Neural progenitor cell (in vitro differentiated cells): ENCODE measurements around the gene NEURL1. TPM values are rescaled to one million over a fixed set of nuclear protein-coding genes. Genes with fewer than 3 reads are reported as not detected.

ENCODE experiments used
- DNase-seq: peaks from one replicate; pipeline ENCODE4 v3.0.0-alpha.2; 2016; ENCODE audit warnings: low spot score
- H2AFZ ChIP-seq: fragments of 200-600 bp; sonication (generic); replicated peaks from 2 replicates; pipeline ENCODE4 v1.6.1; 2016; ENCODE audit warnings: antibody characterized with exemption
- H3F3A ChIP-seq: fragments of 200-600 bp; sonication (generic); 2 replicates; pipeline ENCODE4 v1.6.1; 2016; ENCODE audit warnings: antibody characterized with exemption, low read depth
- H3K27ac ChIP-seq: fragments of 200-600 bp; sonication (generic); 2 replicates; pipeline ENCODE4 v1.5.1; 2016; ENCODE audit warnings: mild to moderate bottlenecking
- H3K27me3 ChIP-seq: fragments of 200-600 bp; sonication (generic); 2 replicates; pipeline ENCODE4 v1.6.1; 2016; ENCODE audit warnings: mild to moderate bottlenecking, moderate library complexity
- H3K36me3 ChIP-seq: fragments of 200-600 bp; sonication (generic); 2 replicates; pipeline ENCODE4 v1.5.1; 2016
- H3K4me1 ChIP-seq: fragments of 200-600 bp; sonication (generic); 2 replicates; pipeline ENCODE4 v1.6.1; 2016; ENCODE audit warnings: mixed run types
- H3K4me2 ChIP-seq: fragments of 200-600 bp; sonication (generic); 2 replicates; pipeline ENCODE4 v1.6.1; 2016
- H3K4me3 ChIP-seq: fragments of 200-600 bp; sonication (generic); 2 replicates; pipeline ENCODE4 v1.5.1; 2016
- H3K79me2 ChIP-seq: fragments of 200-600 bp; sonication (generic); 2 replicates; pipeline ENCODE4 v1.6.1; 2016; ENCODE audit warnings: low read depth
- H3K9ac ChIP-seq: fragments of 200-600 bp; sonication (generic); 2 replicates; pipeline ENCODE4 v1.6.1; 2016
- H3K9me3 ChIP-seq: fragments of 200-600 bp; sonication (generic); 2 replicates; pipeline ENCODE4 v1.5.1; 2016; ENCODE audit warnings: low read depth
- H4K20me1 ChIP-seq: fragments of 200-600 bp; sonication (generic); 2 replicates; pipeline ENCODE4 v1.6.1; 2016; ENCODE audit warnings: low read depth
- H3K27ac Mint-ChIP-seq: 3 replicates; pipeline ENCODE4 v1.8.0; 2021; ENCODE audit warnings: mixed read lengths
- H3K27me3 Mint-ChIP-seq: 2 replicates; pipeline ENCODE4 v1.8.0; 2022; ENCODE audit warnings: low read depth, mild to moderate bottlenecking, inconsistent platforms, moderate library complexity, mixed read lengths; ENCODE audit not compliant: insufficient read depth
- H3K36me3 Mint-ChIP-seq: 3 replicates; pipeline ENCODE4 v1.8.0; 2021; ENCODE audit warnings: mixed read lengths
- H3K4me1 Mint-ChIP-seq: 3 replicates; pipeline ENCODE4 v1.8.0; 2021; ENCODE audit warnings: mixed read lengths
- H3K4me3 Mint-ChIP-seq: 3 replicates; pipeline ENCODE4 v1.8.0; 2021; ENCODE audit warnings: mild to moderate bottlenecking, moderate library complexity, mixed read lengths
- H3K9me3 Mint-ChIP-seq: 3 replicates; pipeline ENCODE4 v1.8.0; 2020; ENCODE audit warnings: mixed read lengths
- EZH2 ChIP-seq: fragments of 200-600 bp; sonication (generic); IDR thresholded peaks from 2 replicates; pipeline ENCODE4 v1.6.1; 2017; ENCODE audit warnings: antibody characterized with exemption, mild to moderate bottlenecking, moderate library complexity
- EZH2phosphoT487 ChIP-seq: fragments of 200-600 bp; sonication (generic); IDR thresholded peaks from 2 replicates; pipeline ENCODE4 v1.6.1; 2017; ENCODE audit warnings: antibody characterized with exemption
- total RNA-seq: library from RNA; depleted of rRNA; stranded (reverse); fragments of >200 nt; gene quantifications from 2 replicates; pipeline ENCODE4 v1.2.3, GENCODE V29; 2015; ENCODE audit warnings: low replicate concordance
- TF ChIP-seq, protein P1 (sequence below): fragments of 200-600 bp; sonication (generic); IDR thresholded peaks from 2 replicates; pipeline ENCODE4 v1.5.1; 2017; ENCODE audit warnings: antibody characterized with exemption, mild to moderate bottlenecking

Gene NEURL1, protein sequence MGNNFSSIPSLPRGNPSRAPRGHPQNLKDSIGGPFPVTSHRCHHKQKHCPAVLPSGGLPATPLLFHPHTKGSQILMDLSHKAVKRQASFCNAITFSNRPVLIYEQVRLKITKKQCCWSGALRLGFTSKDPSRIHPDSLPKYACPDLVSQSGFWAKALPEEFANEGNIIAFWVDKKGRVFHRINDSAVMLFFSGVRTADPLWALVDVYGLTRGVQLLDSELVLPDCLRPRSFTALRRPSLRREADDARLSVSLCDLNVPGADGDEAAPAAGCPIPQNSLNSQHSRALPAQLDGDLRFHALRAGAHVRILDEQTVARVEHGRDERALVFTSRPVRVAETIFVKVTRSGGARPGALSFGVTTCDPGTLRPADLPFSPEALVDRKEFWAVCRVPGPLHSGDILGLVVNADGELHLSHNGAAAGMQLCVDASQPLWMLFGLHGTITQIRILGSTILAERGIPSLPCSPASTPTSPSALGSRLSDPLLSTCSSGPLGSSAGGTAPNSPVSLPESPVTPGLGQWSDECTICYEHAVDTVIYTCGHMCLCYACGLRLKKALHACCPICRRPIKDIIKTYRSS
- 0.06 and 1.5 TPM in 2 replicates for total RNA-seq

DNA sequence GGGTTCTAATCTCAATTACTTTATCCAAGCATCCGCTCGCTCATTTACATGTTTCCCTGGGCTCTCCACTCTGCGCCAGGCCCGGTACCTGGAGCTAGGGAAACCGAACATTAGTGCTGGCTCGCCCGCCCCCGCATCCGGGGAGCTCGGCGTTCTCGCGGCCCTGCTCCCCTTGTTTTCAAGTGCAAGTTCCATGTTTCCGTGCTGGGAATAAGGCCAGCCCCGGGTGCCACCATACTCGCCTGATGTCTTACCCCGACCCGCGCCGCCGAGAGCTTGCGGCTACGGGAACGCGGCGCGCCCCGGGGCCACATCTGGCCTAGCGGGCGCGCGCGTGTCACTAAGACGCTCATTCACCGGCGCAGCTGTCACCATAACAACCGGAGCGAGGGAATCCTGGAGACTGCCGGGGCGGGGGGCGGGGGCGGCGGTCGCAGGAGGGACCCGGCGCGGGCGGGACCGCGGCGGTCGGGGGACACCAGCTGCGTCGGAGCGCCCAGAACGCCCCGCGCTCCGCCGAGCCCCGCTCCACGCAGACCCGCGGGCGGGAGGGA lies at the start of gene NEURL1:
Gene NEURL1 (plus strand): TSS at position 344 of the 554 bp plus-strand sequence. CDS start 683 bp downstream, outside the sequence.
- peak within 1 kb of the TSS; percentile 90 for H3K4me3 Mint-ChIP-seq
- peak within 1 kb of the TSS; percentile 100 for H3K4me2 ChIP-seq
- no peaks in the 10 kb centered on the region for H3K9me3 Mint-ChIP-seq
- peaks cover 67% of the 10 kb centered on the region for H3K27me3 ChIP-seq
- no peaks in the 10 kb centered on the region for H3K36me3 Mint-ChIP-seq
- H3K4me1 Mint-ChIP-seq: peaks cover 23% of the 10 kb centered on the region
- no peaks in the 10 kb centered on the region for H3K9me3 ChIP-seq
- H4K20me1 ChIP-seq: no peaks in the 10 kb centered on the region
- H3K27ac Mint-ChIP-seq: peak within 1 kb of the TSS; percentile 60
- peaks cover 27% of the 10 kb centered on the region for H3K27me3 Mint-ChIP-seq
- peak within 1 kb of the TSS; percentile 94 for H3K4me3 ChIP-seq
- H3K9ac ChIP-seq: no peak within 1 kb of the TSS
- H2AFZ ChIP-seq: peak within 1 kb of the TSS; percentile 93
- TF ChIP-seq EZH2 (no peak), EZH2phosphoT487 (peak; percentile 14)
- TF ChIP-seq, protein P1, sequence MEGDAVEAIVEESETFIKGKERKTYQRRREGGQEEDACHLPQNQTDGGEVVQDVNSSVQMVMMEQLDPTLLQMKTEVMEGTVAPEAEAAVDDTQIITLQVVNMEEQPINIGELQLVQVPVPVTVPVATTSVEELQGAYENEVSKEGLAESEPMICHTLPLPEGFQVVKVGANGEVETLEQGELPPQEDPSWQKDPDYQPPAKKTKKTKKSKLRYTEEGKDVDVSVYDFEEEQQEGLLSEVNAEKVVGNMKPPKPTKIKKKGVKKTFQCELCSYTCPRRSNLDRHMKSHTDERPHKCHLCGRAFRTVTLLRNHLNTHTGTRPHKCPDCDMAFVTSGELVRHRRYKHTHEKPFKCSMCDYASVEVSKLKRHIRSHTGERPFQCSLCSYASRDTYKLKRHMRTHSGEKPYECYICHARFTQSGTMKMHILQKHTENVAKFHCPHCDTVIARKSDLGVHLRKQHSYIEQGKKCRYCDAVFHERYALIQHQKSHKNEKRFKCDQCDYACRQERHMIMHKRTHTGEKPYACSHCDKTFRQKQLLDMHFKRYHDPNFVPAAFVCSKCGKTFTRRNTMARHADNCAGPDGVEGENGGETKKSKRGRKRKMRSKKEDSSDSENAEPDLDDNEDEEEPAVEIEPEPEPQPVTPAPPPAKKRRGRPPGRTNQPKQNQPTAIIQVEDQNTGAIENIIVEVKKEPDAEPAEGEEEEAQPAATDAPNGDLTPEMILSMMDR: no peak
- H3F3A ChIP-seq: peaks cover 15% of the 10 kb centered on the region
- H3K36me3 ChIP-seq: no peaks in the 10 kb centered on the region
- DNase-seq: peak; percentile 94
- H3K4me1 ChIP-seq: peaks cover 6% of the 10 kb centered on the region
- no peaks in the 10 kb centered on the region for H3K79me2 ChIP-seq
- H3K27ac ChIP-seq: no peak within 1 kb of the TSS

DNA sequence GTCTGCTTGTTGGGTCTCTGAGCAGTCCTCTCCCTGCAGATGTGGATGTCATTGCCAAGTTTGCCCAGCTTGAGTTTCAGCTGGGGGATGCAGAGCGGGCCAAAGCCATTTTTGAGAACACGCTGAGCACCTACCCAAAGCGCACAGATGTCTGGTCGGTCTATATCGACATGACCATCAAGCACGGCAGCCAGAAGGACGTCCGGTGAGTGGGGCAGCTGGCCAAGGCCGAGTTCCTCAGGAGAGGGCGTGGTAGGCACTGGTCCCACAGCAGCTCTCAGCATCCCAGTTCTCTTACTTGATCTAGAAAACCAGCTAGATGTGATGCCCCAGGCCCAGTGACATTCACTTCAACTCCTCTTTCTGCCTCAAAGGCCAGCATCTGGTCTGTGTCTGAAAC lies 49.0 kb upstream of the NEURL1 start:
- H3K27me3 Mint-ChIP-seq: peaks cover 6% of the 10 kb centered on the region
- no peak overlapping the region for H3K27ac ChIP-seq
- H3F3A ChIP-seq: no peaks in the 10 kb centered on the region
- no peaks in the 10 kb centered on the region for H3K4me1 Mint-ChIP-seq
- no peaks in the 10 kb centered on the region for H3K4me1 ChIP-seq
- no peaks in the 10 kb centered on the region for H3K36me3 ChIP-seq
- H3K79me2 ChIP-seq: no peaks in the 10 kb centered on the region
- H3K4me2 ChIP-seq: no peak overlapping the region
- TF ChIP-seq EZH2phosphoT487: no peak
- TF ChIP-seq EZH2: no peak
- TF ChIP-seq, protein P1: no peak
- H3K27ac Mint-ChIP-seq: no peak overlapping the region
- no peak overlapping the region for H3K9ac ChIP-seq
- no peaks in the 10 kb centered on the region for H4K20me1 ChIP-seq
- no peak overlapping the region for H3K4me3 Mint-ChIP-seq
- H3K9me3 ChIP-seq: no peaks in the 10 kb centered on the region
- H2AFZ ChIP-seq: no peak overlapping the region
- no peaks in the 10 kb centered on the region for H3K27me3 ChIP-seq
- no peak overlapping the region for H3K4me3 ChIP-seq
- no peak for DNase-seq
- H3K36me3 Mint-ChIP-seq: peaks cover 32% of the 10 kb centered on the region
- H3K9me3 Mint-ChIP-seq: no peaks in the 10 kb centered on the region

DNA sequence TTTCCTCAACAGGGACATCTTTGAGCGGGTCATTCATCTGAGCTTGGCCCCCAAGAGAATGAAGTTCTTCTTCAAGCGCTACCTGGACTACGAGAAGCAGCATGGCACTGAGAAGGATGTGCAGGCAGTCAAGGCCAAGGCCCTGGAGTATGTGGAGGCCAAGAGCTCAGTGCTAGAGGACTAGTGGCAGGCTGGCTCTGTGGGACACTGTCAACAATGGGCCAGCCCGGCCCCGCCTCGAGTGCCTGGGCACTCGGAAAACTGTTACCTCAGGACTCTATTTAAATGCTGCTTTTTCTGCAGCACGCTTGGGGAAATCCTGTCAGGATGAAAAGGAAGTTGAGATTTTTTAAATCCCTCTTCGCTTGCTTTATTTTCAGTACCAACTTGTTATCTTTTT lies 48.1 kb upstream of the NEURL1 start:
- H3K36me3 Mint-ChIP-seq: peaks cover 23% of the 10 kb centered on the region
- Histone ChIP-seq H3K4me2 (no peak overlapping the region), H3K9me3 (no peaks in the 10 kb centered on the region), H3K27me3 (no peaks in the 10 kb centered on the region), H2AFZ (no peak overlapping the region), H3K9ac (no peak overlapping the region), H3K79me2 (no peaks in the 10 kb centered on the region), H3F3A (no peaks in the 10 kb centered on the region), H3K27ac (no peak overlapping the region), H3K4me3 (no peak overlapping the region), H4K20me1 (no peaks in the 10 kb centered on the region), H3K36me3 (no peaks in the 10 kb centered on the region), H3K4me1 (no peaks in the 10 kb centered on the region)
- no peaks in the 10 kb centered on the region for H3K9me3 Mint-ChIP-seq
- H3K4me3 Mint-ChIP-seq: no peak overlapping the region
- H3K27ac Mint-ChIP-seq: no peak overlapping the region
- H3K4me1 Mint-ChIP-seq: no peaks in the 10 kb centered on the region
- peaks cover 7% of the 10 kb centered on the region for H3K27me3 Mint-ChIP-seq
- no peak for DNase-seq
- TF ChIP-seq, protein P1: no peak
- TF ChIP-seq EZH2phosphoT487: no peak
- TF ChIP-seq EZH2: no peak
